GM19238 (cell line): Measurements from ENCODE around the gene COX4I1.
"Not testable (repeated sequence)": the region's sequence is repeated elsewhere in the genome, so short reads cannot be mapped to it uniquely, and the experiment has no call there.

Experiments used
- DNase-seq: peaks from one replicate; pipeline ENCODE4 v3.0.0; 2011; ENCODE audit warnings: low spot score; ENCODE audit not compliant: insufficient read length

Gene COX4I1

GRCh38 chr16:85823328-85823920, 23.9 kb downstream of the COX4I1 start:
- no peak for DNase-seq

- DNase-seq = no peak
Observed at GRCh38 chr16:85824161-85825135, 25.0 kb downstream of the COX4I1 start.

- no peak for DNase-seq
Observed at GRCh38 chr16:85825326-85825725, 25.8 kb downstream of the COX4I1 start.

GRCh38 chr16:85826686-85827247, 27.3 kb downstream of the COX4I1 start:
- DNase-seq = no peak

GRCh38 chr16:85828166-85828565, 28.7 kb downstream of the COX4I1 start:
- no peak for DNase-seq

GRCh38 chr16:85829171-85829719, 29.8 kb downstream of the COX4I1 start:
- no peak for DNase-seq

- no peak for DNase-seq
Observed at GRCh38 chr16:85829751-85830445, 30.4 kb downstream of the COX4I1 start.

GRCh38 chr16:85830821-85831220, 31.3 kb downstream of the COX4I1 start:
- no peak for DNase-seq

- DNase-seq = peak; percentile 33
Observed at GRCh38 chr16:85832570-85833218, 33.2 kb downstream of the COX4I1 start.

- no peak for DNase-seq
Observed at GRCh38 chr16:85833219-85833920, 33.9 kb downstream of the COX4I1 start.

- no peak for DNase-seq
Observed at GRCh38 chr16:85834741-85835140, 35.2 kb downstream of the COX4I1 start.

GRCh38 chr16:85835227-85835751, 35.8 kb downstream of the COX4I1 start:
- DNase-seq = no peak

- DNase-seq = no peak
Observed at GRCh38 chr16:85835956-85836705, 36.6 kb downstream of the COX4I1 start.

- no peak for DNase-seq
Observed at GRCh38 chr16:85836706-85837582, 37.4 kb downstream of the COX4I1 start.

- not testable (repeated sequence) for DNase-seq
Observed at GRCh38 chr16:85837654-85838053, 38.2 kb downstream of the COX4I1 start.

- DNase-seq = no peak
Observed at GRCh38 chr16:85838381-85838780, 38.9 kb downstream of the COX4I1 start.

GRCh38 chr16:85838876-85839585, 39.5 kb downstream of the COX4I1 start:
- DNase-seq = no peak
